GM21825 (cell line): ENCODE results near the gene MRPL16.
"Not testable (repeated sequence)": the region's sequence is repeated elsewhere in the genome, so short reads cannot be mapped to it uniquely, and the experiment has no call there.

Experiments used
- ATAC-seq: cut with Tn5 transposase; IDR thresholded peaks from one replicate; pipeline ENCODE4 v1.9.1; 2021; ENCODE audit warnings: mild to moderate bottlenecking, moderate library complexity; ENCODE audit not compliant: unreplicated experiment

Gene MRPL16

GRCh38 chr11:59813364-59813763 lies 2.8 kb upstream of the MRPL16 start:
- ATAC-seq: no peak

DNA sequence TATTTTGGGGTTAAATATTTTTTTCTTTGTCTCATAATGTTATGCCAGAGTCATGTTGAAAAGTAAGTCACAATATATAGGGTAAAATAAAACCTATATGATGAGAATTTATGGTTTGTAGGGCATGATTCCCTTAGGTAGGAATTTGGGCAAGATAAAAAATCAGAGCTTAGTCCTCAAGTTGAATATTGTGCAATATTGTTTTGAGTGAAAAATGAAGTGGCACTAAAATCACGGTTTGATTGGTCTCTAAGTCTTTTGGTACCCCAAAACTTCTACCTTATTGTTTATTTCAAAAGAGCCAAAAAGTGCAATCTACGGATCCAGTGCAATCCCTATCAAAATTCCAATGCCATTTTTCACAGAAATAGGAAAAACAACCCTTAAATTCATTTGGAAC lies 1.6 kb upstream of the MRPL16 start:
- no peak for ATAC-seq

DNA sequence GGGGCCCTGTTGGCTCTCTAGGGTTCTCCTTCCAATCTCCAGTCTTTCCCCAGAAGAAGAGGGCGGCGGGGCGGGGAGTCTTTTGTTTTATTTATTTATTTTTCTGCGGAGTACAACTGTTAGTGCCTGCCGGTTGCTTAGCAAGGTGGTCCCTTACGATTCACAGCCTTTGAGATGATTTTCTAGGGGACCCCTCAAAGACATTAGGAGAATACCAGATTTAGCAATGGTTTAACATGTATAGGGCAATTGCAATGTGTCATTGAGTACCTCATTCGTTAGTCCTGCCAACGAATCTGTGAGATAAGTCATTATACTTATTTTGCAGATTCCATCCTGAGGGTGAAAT lies 307 bp upstream of the MRPL16 start:
- ATAC-seq: no peak

- no peak for ATAC-seq
Measured at GRCh38 chr11:59807047-59807610, 3.4 kb downstream of the MRPL16 start.

GRCh38 chr11:59804061-59804460 lies 6.5 kb downstream of the MRPL16 start:
- ATAC-seq: no peak

- ATAC-seq: peak; percentile 55
Measured at GRCh38 chr11:59802639-59803176, 7.9 kb downstream of the MRPL16 start.

DNA sequence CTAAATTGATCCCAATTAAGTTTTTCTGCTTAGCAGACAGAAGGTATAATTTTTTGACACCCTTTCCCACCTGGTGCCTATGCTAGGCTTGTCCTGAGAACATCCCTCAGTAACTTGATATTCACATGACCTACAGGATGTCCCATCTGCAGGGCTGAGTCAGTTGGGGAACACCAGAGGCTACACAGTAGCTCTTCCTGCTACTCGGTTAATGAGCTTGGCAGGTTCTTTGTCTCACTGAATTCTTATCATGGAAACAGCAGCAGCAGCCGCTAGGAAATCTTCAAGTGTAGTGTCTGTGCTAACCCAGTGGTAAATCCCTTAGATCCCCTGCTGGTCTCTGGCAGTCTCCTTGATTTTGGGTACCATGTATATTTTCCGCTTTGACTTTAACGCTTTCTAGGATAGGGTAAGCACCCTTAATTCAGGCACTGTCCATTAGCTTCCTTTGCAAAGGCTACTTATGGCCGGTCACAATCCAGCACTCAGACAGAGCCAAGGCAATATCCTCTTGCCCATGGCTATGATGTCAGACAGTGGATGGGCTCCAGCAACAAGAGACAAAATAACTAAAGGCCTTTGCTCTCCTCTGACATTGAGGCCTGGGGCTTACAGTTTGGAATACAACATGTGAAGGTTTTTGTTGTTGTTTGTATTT lies 8.5 kb downstream of the MRPL16 start:
- ATAC-seq: no peak

DNA sequence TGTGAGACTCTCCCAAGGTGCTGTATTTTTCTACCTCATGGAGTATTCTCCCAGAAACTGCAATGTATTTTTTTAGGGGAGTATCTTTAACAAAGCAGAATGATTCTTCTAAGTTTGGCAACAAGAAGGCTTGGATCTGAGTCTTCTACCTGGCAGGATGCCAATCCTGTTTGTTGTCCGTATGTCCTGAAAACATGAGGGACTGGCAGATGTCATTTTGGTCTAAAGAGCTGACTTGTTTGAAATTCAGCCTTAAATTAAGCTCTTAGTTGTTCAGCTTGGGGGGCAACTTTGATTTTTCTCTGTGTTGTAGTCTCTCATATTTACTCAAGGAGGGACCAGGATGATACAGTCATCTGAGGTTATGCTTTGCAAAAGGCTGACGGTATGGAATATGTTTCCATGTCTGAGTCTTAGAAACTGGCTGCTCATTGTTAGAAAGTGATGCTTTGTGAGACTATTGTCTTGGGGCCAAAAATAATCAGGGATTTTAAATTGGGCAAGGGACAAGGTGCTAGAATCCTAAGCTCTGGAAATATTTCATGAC lies 9.3 kb downstream of the MRPL16 start:
- ATAC-seq: no peak

GRCh38 chr11:59800390-59801025 lies 10.1 kb downstream of the MRPL16 start:
- no peak for ATAC-seq

- no peak for ATAC-seq
Measured at GRCh38 chr11:59794417-59794816, 16.2 kb downstream of the MRPL16 start.

DNA sequence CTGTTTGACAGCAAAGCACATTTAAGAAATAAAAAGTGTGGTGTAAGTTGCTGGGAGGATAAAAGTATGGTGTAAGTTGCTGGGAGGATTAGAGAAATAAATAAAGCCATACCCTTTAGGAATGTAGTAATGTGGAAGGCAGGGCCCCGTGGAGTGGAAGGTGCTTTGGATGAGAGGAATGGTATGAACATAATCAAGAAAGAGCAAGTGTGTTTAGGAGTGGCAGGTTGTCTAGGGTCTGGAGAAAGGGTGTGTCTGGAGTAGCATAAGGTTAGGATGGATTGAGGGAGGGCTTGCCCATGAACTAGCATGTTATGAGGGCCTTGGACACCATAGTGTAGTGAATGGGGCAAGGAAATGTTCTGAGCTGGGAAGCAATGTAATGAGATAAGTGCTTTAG lies 18.1 kb downstream of the MRPL16 start:
- no peak for ATAC-seq

DNA sequence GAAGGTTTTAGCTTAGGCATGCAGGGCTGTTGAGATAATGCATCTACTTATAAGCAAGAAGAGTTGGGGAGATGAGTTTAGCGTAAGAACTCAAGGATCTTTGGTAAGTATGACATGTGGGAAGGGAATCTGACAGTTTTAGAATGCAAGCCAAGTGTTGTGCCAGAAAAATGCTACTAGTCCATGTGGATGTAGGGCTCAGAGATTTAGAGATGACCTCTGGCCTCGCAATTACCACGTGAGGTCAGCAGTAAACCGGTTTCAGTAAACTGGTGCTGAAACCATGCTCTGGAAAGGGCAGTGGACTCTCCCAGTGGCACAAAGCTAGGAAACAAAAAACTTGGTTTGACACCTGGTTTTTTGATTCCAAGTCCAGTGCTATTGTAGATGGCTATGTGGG lies 18.9 kb downstream of the MRPL16 start:
- no peak for ATAC-seq

- ATAC-seq: no peak
Measured at GRCh38 chr11:59787816-59788215, 22.8 kb downstream of the MRPL16 start.

- no peak for ATAC-seq
Measured at GRCh38 chr11:59787255-59787588, 23.4 kb downstream of the MRPL16 start.

- no peak for ATAC-seq
Measured at GRCh38 chr11:59785818-59786217, 24.8 kb downstream of the MRPL16 start.

- not testable (repeated sequence) for ATAC-seq
Measured at GRCh38 chr11:59784441-59784840, 26.1 kb downstream of the MRPL16 start.

- no peak for ATAC-seq
Measured at GRCh38 chr11:59783632-59784090, 26.9 kb downstream of the MRPL16 start.

GRCh38 chr11:59782080-59782479 lies 28.5 kb downstream of the MRPL16 start:
- ATAC-seq: no peak

DNA sequence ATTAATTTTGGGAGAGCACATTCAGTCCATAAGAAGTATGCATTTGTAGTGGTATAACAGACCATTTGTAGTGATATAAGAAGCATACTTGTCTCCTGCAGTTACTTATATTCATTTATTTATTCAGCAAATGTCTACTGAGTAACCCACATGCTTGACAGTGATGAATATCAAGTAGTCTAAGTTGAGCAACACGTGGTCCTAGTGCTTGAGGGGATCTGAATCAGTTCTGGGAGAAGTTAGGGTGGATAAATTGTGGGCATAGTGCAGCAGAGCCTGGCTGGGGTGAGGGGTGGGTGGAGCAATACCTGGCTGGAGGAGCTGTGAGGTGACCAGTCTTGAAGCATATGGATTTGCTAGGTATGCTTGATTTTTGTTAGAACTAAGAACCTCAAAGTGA lies 31.1 kb downstream of the MRPL16 start:
- ATAC-seq: no peak

DNA sequence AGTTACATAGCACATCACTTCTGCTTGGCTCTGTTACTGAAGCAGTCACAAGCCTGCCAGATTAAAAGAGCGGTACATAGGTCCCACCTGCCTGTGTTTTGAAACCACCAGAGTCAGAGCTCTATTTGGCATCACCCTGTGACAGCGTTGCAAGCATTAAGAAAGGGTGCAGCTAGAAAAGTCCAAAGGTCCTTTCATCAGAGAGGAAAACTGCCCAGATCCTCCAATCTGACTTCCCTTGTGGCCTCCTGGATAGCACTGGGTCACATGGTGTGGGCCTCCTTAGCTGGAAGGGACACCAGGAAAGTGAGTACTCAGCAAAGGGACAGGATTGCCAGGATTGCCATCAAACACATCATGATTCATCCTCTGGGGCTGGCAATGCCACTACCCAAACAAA lies 32.5 kb downstream of the MRPL16 start:
- ATAC-seq: no peak

- ATAC-seq: no peak
Measured at GRCh38 chr11:59777104-59777503, 33.5 kb downstream of the MRPL16 start.
